GM21360 (cell line): ENCODE data around the gene TEX264.

ENCODE experiments used
- ATAC-seq: cut with Tn5 transposase; IDR thresholded peaks from one replicate; pipeline ENCODE4 v1.9.1; 2021; ENCODE audit warnings: mild to moderate bottlenecking, moderate library complexity; ENCODE audit not compliant: unreplicated experiment

The TEX264 gene

DNA sequence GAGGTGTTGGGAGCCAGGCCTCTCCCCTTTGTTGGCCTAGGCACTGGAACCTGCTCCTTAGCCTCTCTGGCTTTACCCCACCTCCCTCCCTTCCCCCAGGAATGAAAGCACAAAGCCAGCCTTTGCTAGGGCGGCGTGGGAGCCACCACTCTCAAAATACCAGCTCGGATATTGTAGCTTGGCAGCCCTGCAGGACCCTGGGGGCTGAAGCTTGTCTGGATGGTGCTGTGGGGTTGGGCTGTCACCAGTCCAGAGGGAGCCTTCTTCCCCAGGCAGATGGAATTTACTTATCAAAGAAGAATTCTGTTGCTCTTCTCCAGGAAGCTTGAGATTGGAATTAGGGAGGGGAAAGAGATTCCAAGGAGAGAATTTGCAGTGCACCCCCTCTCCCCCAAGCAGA lies 20.9 kb downstream of the TEX264 start:
- ATAC-seq = no peak

DNA sequence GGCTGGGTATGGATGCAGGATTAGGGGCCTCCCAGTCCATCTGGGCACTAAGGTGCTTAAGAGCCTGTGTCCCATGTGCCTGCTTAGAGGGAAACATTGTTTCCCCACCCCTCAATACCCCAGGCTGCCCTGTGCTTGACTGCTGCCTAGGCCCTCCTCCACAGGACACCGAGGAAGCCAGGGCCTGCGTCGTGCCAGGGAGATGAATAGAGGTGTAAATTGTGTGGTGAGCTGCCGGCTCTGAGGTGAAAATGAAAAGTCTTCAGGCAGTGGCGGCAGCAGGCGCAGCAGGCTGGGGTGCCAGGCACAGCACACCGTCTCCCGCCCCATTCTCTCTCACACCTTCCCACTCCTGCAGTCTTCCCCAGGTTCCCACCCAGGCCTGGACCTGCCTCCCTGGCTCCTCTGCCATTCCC lies 21.9 kb downstream of the TEX264 start:
- ATAC-seq = no peak

DNA sequence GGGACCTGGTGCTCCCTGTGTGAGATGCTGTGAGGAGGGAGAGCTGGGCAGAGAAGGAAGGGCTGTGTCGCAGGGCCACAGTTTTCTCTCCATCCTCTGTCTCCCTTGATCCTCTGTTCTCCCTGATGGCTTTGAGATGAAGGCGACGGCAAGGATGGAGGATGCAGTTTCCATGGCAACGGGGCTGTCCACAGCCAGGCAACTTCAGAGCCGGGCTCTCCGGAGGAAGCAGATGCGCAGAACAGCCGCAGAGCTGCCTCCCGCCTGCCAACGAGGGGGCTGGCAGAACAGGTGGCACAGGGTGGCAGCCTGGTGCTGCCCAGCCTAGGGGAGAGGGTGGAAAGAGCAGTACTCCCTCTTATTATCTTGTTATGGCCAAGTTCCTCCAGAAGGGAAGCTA lies 25.9 kb downstream of the TEX264 start:
- ATAC-seq = no peak

DNA sequence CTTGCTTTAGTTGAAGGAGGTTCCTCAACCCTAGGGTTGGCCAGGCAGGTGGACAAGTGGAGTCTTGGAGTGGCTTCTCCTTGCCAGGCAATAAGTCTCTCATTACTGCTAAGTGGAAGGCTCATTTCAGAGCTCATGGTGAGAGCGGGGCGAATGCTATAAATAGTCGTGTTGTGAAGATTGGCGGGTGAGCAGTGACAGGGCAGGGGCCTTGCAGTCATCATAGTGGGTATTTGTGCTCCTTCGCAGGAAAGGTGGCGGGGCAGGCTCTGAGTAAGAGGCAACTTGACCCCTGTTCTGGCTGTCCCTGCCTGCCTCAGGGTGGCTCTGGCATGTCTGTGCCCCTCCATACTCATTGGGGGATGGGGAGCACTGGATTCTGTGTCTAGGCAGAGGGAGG lies 27.2 kb downstream of the TEX264 start:
- no peak for ATAC-seq

DNA sequence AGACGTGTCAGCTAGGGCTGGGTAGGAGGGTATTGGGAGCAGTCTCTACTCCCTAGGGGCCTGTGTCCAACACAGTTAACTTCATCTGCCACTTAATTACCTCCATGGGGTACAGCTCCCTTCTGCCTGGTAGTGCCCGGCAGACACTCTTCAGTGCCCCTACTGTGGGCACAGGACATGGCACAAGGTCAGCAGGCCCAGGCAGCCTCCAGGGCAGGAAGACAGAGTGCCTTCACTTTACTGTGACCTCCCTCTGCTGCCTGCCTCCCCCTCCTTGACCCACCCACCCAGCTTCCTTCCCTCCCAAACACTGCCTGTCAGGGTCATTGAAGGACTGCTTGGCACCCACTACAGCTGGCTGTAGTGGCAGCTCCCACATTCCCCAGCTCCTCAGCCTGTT lies 29.4 kb downstream of the TEX264 start:
- ATAC-seq = no peak

DNA sequence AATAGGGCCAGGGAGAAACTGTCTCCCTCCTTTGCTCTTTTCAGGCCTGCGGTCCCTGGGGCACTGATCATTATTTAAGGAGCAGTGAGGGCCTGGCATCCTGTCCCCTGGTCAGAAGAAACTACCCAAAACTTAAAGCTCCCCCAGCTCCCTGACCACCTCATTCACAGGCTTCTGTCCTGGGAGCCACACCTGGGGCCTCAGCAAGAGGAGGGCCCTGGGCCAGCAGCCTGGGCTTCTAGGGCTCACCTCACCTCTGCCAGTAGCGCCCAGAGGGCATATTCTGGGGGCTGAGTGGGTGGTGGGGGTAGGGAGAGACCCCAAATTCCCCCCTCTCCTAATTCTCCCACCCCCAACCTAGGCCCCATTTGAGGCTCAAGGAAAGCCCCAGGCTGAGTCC lies 31.1 kb downstream of the TEX264 start:
- ATAC-seq = no peak

DNA sequence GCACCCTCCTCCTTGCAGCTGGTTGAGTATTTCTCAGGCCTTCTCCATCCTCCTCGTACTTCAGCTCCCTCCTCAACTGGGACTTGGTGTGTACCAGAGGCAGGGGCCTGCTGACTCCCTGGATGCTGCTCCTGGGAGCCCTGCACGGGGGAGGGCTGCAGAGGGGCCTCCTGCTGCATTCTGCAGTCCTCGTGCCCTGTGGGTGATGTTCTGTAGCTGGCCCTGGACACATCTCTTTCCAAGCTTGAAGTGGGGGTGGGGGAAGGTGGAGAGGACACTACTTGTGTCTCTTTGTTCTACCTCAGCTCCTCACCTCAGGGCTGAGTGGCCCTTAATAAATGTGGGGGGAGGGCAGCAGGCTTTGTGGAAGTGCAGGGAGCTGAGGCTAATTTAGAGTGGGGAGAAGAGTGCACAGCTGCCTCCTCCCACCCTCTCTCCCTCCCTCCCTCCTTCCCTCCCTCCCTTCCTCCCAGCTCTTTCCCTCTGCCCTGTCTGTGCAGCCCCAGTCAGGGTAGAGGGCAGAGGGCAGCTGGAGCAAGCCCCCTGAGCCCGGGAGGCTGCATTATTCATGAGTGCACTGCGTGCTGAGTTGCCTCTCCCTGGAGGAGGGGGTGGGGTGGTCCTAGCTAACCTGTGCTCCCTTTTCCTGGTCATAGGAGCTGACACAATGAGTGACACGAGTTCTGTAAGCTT lies 32.2 kb downstream of the TEX264 start:
- ATAC-seq = no peak

DNA sequence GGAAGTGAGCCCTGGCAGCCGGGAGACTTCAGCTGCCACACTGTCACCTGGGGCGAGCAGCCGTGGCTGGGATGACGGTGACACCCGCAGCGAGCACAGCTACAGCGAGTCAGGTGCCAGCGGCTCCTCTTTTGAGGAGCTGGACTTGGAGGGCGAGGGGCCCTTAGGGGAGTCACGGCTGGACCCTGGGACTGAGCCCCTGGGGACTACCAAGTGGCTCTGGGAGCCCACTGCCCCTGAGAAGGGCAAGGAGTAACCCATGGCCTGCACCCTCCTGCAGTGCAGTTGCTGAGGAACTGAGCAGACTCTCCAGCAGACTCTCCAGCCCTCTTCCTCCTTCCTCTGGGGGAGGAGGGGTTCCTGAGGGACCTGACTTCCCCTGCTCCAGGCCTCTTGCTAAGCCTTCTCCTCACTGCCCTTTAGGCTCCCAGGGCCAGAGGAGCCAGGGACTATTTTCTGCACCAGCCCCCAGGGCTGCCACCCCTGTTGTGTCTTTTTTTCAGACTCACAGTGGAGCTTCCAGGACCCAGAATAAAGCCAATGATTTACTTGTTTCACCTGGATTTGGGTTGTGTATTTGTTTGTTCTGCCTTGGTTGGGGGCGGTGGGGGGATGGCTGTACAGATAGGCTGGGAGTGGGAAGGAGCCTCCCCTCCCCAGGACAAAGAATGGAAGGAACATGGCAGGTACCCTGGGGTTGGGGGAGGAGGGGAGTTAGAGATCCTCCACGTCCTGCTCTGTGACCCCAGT lies 32.9 kb downstream of the TEX264 start:
- ATAC-seq = no peak

DNA sequence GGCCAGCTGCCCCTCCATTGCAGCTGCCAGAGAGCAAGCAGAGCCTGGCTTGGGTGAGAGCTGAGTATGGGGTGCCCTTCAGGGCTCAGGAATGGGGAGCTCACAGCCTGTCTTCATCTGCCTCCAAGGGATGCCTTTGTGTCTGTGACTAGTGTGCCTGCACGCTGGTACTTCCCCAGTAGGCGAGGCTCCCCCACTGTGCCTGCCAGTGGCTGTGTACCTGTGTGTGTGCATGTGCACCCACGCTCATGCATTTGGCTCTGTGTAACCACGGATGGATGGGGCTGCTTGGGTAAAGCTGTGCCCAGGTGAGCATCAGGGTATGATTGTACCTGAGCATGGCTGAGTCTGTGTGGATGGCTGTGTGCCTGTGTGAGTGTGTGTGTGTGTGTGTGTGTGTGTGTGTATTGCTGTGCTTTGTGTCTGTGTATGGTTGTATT lies 33.5 kb downstream of the TEX264 start:
- ATAC-seq = no peak

DNA sequence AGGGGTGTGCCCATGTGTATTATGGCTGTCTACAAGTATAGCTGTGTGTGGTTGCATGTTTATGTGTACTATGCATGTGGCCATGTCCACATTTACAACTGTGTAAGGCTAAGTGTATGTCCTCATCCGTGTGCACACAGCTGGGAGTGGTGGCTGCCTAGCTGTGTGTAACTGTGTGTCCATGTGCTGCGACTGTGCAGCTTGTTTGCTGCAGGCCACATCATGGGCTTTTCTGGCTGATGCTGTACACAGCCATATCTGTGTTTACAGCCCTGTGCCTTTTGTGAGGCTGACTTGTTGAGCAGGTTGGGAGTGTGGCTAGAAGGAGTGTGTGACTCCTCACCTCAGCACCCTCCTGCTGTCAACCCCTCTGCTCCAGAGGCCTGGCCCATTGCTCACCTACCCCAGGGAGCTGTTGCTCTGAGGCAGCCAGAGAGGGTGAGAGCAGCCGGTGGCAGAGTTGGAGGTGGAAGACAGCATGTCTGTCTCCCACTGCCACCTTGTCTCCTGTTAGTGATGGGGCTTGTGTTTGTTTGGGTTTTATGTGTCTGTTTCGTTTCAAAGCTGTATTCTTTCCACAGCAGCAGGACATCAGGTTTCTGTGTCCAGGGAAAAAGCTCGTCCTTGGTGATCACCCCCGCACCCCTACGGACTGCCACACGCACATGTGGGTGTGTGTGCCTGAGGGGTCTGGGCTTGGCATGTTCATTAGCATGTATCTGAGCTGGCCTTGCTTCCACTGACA lies 34.4 kb downstream of the TEX264 start:
- ATAC-seq = no peak

DNA sequence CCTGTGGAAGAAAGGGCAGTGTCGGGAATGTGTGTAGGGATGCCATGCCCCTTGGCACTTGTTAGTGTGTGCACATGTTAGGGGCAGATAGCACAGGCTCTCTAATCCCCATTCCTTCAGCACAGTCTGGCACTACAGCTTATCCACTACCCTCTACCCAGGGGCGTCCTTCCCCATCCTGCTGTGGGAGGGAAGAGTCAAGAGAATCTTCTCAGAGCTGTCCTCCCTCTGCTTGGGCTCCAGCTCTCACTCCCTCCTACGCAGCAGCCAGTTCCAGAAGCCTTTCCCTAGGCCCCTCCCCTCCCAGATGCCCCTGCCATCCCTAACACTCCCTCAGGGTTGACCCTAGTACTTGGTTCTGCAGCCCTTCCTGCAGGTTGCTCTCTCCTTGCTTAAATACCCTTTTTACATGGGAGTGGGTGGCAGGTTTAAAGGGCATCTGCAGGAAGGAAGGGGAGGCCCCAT lies 35.0 kb downstream of the TEX264 start:
- ATAC-seq = no peak

DNA sequence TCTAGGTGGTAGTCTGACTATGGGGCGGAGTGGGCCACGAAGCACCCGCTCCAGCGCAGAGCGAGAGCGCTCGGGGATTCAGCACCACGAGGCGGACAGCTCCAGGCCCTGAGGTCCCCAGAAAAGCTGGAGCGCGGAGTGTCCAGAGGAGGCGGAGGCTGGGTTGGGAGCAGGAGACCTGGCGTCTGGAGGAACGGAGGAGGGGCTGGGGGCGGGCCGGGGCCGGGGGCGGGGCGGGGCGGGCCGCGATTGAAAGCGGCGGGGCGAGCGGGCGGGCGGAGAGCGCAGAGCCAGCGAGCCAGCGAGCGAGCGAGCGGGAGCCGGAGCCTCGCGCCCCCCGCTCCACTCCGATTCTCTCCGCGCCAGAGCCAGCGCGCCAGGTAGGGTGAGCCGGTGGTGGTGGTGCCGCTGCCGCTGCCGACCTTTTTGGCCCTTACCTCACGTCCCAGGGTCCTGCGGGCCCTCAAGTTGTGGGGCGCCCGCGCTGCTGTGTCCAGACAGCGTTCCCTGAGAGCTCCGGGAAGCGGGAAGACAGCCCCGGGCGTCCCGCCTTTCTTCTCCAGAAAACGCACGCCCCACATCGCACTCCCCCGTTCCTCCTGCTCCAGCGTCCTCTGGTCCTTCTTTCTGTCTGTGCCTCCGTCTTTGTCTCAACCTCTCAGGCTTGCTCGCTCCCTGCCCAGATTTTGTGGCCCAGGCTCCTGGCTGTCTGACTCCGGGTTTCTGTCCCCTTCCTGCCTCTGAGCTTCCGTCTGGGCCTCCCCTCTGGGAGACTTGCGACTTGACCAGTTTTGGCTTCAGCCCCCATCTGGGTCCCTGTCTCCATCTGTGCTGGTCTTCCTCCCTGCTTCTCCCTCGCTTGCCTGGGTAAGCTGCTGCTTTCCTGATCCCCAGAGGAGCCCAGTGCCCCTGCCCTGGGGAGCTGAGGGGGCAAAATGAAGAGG lies 36.0 kb downstream of the TEX264 start, which contains the start of gene GRM2:
Gene GRM2, plus strand, starts transcription at position 281 of the 944 bp plus-strand sequence. CDS start 1,916 bp downstream, outside the sequence.
- ATAC-seq = no peak

DNA sequence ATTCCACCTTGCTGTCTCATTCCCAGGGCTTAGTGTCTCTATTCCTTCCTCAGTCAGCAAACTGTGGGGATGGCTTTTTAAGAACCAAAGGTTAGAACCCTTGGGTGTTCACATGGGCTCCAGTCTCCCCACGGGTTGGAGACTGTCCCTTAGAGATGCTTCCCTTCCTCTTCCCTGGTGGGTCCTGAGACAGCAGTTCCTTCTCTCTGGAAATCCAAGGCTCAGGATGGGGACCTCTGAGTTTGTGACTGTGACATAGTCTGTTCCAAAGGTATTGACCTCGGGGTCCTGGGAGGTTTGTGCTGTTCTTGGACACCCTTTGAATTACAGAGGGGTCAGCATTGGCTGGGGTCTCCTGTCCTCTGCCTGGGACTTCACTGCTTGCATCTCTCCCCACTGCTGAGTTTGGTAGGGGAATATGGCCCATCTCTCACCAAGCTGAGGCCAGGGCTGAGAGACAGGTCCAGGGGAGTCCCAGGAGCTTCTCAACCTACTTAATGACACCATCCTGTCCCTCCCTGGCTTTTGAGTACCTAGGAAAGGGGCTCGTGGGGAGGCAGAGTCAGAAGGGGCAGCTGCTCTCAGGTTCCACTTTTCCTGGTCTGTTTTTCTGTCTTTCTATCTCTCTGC lies 37.3 kb downstream of the TEX264 start:
- no peak for ATAC-seq

DNA sequence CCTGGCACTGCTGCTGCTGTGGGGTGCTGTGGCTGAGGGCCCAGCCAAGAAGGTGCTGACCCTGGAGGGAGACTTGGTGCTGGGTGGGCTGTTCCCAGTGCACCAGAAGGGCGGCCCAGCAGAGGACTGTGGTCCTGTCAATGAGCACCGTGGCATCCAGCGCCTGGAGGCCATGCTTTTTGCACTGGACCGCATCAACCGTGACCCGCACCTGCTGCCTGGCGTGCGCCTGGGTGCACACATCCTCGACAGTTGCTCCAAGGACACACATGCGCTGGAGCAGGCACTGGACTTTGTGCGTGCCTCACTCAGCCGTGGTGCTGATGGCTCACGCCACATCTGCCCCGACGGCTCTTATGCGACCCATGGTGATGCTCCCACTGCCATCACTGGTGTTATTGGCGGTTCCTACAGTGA lies 38.0 kb downstream of the TEX264 start:
- no peak for ATAC-seq

DNA sequence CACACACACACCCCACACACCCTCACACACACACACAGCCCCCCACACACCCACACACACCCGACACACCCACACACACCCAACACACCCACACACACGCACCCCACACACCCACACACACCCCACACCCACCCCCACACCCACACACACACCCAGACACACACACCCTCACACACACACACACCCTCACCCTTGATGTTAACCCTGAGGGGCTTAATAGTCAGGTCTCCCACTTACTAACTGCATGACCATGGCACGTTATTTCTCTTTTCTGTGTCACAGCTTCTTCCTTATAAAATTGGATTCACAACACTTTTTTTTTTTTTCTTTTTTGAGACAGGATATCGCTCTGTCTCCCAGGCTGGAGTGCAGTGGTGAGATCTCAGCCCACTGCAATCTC lies 38.6 kb downstream of the TEX264 start:
- no peak for ATAC-seq

DNA sequence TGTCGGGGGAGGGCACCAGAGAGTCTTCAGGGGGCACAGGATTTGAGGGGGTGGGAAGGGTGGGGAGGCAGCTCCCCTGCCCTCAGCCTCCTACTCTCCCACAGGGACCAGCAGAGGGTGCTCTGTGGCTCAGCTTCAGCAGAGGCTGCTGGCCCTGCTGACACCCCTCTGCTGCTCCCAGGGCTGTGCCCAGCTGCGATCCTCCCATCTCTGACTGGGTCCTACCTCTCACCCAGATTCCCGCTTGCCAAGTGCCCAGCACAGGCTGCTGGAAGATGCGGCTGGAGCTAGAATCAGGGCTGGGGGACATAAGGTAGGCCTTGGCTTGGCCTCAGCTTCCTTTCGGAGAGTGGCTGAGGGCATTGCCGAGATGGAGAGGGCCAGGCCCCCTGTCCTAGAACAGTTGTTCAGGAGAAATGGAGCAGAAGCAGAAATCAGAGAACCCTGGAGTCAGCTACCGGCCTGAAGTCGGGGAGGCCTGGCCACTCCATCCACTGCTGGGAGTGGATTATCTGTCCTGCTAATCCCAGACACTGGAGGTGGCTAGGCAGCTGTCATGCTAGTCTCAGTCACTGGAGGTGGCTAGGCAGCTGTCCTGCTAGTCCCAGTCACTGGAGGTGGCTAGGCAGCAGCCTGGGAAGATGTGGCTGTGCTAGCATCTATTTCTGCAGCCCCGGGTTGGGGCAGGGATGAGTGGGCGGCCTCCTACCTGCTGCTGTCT lies 39.7 kb downstream of the TEX264 start:
- ATAC-seq = no peak

DNA sequence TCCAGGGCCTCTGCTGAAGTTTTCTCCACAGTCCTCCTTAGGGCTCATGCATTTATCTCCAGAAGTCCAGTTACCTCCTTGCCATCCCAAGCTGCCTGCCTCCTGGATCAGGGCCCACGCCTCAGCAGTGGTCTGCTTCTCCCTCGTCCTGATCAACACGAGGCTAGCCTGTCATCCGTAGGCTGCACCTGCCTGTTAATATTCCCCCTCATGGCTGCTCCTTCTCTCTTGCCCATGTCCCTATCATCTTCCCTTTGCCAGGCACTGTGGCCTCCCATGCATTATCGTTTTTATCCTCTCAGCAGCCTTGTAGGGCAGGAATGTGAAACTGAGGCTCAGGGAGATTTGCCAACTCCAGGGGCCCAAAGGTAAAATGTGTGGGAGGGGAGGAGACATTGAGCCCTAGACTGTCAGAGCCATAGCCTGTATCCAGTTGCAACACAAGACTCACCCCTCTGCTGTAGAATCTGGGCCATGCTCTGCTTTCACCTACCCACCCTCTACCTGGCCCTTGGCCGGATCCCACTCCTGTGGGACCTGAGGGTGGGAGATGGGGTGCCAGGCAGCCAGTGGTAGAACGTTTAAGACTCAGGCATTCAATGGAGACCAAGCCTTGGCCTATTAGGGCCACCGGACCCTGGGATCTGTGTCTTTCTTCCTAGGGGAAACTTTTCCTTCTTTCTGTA lies 40.4 kb downstream of the TEX264 start:
- no peak for ATAC-seq

DNA sequence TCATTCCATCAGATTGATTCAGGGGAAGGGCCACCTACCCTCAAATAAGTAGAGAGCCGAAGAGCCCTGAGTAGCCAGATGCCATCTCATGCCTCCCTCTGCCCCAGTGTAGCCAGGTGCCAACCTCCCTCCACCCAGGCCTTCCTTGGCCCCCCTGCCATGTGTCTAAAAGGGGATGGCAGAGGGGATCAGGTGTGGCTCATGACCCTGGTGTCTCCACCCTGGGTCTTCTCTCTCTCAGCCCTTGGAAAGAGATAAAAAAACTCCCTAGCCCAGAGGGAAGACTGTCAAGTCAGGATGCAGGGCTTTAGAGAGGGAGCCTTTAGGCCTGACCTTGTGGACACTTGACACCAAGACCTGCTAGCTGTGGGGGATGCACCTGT lies 41.0 kb downstream of the TEX264 start:
- ATAC-seq = no peak

DNA sequence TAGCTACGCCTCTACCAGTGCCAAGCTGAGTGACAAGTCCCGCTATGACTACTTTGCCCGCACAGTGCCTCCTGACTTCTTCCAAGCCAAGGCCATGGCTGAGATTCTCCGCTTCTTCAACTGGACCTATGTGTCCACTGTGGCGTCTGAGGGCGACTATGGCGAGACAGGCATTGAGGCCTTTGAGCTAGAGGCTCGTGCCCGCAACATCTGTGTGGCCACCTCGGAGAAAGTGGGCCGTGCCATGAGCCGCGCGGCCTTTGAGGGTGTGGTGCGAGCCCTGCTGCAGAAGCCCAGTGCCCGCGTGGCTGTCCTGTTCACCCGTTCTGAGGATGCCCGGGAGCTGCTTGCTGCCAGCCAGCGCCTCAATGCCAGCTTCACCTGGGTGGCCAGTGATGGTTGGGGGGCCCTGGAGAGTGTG lies 41.5 kb downstream of the TEX264 start:
- no peak for ATAC-seq
